Stomach (tissue), 4 donors: ENCODE measurements around the gene LY6G6C.

Experiments
- CTCF ChIP-seq, 7 experiments: fragments of 450-650 bp in 4 of 7; fragments of 200-600 bp in 3 of 7; sonication (generic) in 3 of 7; IDR thresholded peaks; one replicate each; pipeline ENCODE4 v1.5.1; 2016 to 2019; ENCODE audit warnings: antibody characterized with exemption in 7 of 7, control low read depth in 2 of 7, mild to moderate bottlenecking in 1 of 7
- EP300 ChIP-seq: sonication (generic); formaldehyde crosslinking; IDR thresholded peaks from one replicate; pipeline ENCODE4 v1.6.1; 2017; ENCODE audit warnings: antibody characterized with exemption
- POLR2A ChIP-seq, 4 donors: fragments of 450-650 bp; IDR thresholded peaks; one replicate each; pipeline ENCODE4 v1.6.1; 2016; ENCODE audit warnings: antibody characterized with exemption in 4 of 4, control low read depth in 2 of 4, mild to moderate bottlenecking in 1 of 4, moderate library complexity in 1 of 4
- POLR2AphosphoS5 ChIP-seq, 3 donors: sonication (generic); formaldehyde crosslinking; IDR thresholded peaks; one replicate each; pipeline ENCODE4 v1.6.1; 2016; ENCODE audit warnings: antibody characterized with exemption in 3 of 3

DNA sequence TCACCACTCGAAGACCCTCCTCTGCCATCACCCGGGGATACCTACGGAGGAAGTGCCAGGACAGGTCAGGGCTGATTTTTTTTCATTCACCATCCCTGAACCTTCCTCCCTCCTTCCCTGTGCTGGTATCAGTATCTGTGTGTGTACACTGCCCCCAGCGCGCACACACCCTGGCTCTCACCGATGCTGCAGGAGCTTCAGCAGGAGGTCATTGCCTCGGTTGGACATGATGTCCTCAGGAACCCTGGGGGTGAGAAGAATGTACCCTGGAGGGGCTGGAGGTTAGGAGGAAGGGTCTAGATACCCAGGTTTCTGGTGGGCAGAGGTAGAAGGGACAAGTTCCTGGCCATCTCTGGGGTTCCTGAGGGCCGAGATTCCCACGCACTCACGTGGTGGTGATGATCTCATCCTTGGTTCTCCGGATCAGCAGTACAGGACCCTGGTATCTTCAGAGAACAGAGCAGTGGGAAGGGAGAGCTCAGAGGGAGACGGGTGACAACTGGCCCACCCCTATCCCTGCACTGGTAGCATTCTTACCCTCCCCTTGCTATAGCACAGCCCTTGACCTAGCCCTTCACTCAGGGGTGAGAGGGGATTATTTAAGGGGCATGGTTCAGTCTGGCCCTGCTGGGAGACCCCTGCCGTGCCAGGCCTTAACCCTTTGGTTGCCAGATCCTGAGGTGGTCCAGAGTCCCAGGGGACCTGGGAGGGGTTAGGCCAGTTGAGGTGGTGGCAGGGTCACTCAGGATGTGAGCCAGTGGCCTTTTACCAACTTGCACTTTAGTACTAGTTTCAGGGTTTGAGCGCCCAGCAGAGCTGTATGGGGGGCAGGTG is 33.5 kb downstream of the LY6G6C start:
- TF ChIP-seq CTCF (IDR thresholded peaks at IDR 0.05) = no peak
- TF ChIP-seq POLR2AphosphoS5 (IDR thresholded peaks at IDR 0.05) = no peak
- no peak for TF ChIP-seq EP300
- TF ChIP-seq POLR2A (IDR thresholded peaks at IDR 0.05) = no peak
